Neural crest cell (in vitro differentiated cells): ENCODE data around the gene ACTL7A. TPM values are rescaled to one million over a fixed set of nuclear protein-coding genes. Genes with fewer than 3 reads are reported as not detected.

ENCODE experiments used
- DNase-seq: peaks from one replicate; pipeline ENCODE4 v3.0.0; 2021; ENCODE audit warnings: low read depth, mixed read lengths, low spot score
- H3K27ac Mint-ChIP-seq: one replicate; pipeline ENCODE4 v1.8.0; 2021; ENCODE audit warnings: mild to moderate bottlenecking, mixed read lengths; ENCODE audit not compliant: unreplicated experiment
- H3K27me3 Mint-ChIP-seq: 2 replicates; pipeline ENCODE4 v1.8.0; 2021; ENCODE audit warnings: low read depth, mild to moderate bottlenecking, mixed read lengths
- H3K36me3 Mint-ChIP-seq: 2 replicates; pipeline ENCODE4 v1.8.0; 2021; ENCODE audit warnings: low read depth, mild to moderate bottlenecking, mixed read lengths
- H3K4me1 Mint-ChIP-seq: 2 replicates; pipeline ENCODE4 v1.8.0; 2021; ENCODE audit warnings: mixed read lengths
- H3K4me3 Mint-ChIP-seq: one replicate; pipeline ENCODE4 v1.8.0; 2021; ENCODE audit warnings: mild to moderate bottlenecking, mixed read lengths
- H3K9me3 Mint-ChIP-seq: 2 replicates; pipeline ENCODE4 v1.8.0; 2021; ENCODE audit warnings: mixed read lengths
- total RNA-seq: library from RNA; stranded (reverse); gene quantifications from 2 replicates; pipeline ENCODE4 v1.2.1, GENCODE V29; 2021
- TF ChIP-seq, protein P1 (sequence below): fragments of 200-600 bp; sonication (generic); conservative IDR thresholded peaks from 2 replicates; pipeline ENCODE4 v1.5.0; 2021; ENCODE audit warnings: antibody characterized with exemption, mild to moderate bottlenecking

Gene ACTL7A
- total RNA-seq, 1 donor from 2014 or later, result not detected

DNA sequence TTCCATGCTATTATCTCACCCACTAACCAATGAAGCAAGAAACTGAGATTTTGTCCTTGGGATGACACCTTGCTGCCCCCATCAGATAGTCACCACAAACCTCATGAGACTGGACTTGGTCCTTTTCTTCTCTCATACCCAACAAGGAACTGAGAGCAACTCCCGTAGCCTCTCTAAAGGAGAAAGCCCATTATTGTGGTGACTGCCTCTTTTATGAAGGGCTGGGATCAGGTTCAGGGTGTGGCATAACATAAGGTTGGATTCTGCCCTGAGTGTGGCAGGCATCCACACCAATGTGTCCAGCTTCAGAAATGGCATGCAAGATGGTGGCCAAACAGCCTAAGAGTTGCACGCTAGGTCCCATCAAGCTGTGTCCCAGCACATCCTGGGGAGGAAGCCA, 1.3 kb upstream of the ACTL7A start:
- no peak overlapping the region for H3K27ac Mint-ChIP-seq
- no peaks in the 10 kb centered on the region for H3K4me1 Mint-ChIP-seq
- no peaks in the 10 kb centered on the region for H3K9me3 Mint-ChIP-seq
- no peaks in the 10 kb centered on the region for H3K27me3 Mint-ChIP-seq
- H3K4me3 Mint-ChIP-seq, result no peak overlapping the region
- TF ChIP-seq, protein P1, sequence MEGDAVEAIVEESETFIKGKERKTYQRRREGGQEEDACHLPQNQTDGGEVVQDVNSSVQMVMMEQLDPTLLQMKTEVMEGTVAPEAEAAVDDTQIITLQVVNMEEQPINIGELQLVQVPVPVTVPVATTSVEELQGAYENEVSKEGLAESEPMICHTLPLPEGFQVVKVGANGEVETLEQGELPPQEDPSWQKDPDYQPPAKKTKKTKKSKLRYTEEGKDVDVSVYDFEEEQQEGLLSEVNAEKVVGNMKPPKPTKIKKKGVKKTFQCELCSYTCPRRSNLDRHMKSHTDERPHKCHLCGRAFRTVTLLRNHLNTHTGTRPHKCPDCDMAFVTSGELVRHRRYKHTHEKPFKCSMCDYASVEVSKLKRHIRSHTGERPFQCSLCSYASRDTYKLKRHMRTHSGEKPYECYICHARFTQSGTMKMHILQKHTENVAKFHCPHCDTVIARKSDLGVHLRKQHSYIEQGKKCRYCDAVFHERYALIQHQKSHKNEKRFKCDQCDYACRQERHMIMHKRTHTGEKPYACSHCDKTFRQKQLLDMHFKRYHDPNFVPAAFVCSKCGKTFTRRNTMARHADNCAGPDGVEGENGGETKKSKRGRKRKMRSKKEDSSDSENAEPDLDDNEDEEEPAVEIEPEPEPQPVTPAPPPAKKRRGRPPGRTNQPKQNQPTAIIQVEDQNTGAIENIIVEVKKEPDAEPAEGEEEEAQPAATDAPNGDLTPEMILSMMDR, result no peak
- DNase-seq, result no peak
- peaks cover 2% of the 10 kb centered on the region for H3K36me3 Mint-ChIP-seq

DNA sequence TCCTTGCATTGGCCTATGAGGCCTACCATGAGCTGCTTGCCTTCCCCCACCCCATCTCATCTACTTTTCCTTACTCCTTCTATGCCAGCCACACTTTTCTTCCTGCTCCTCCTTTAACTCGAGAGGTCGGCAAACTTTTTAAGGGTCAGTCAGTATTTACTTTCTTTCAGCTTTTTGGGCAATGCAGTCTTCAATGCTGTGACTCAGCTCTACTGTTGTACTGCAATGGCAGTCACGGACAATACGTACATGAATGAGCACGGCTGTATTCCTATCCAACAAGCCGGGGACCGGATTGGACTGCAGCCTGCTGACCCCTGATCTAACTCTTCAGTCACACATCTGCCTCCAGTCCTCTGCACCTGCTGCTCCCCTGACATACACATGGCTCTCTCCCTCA, 602 bp upstream of the ACTL7A start:
- TF ChIP-seq, protein P1, result no peak
- H3K27ac Mint-ChIP-seq, result peak overlapping the region; percentile 32
- peaks cover 2% of the 10 kb centered on the region for H3K36me3 Mint-ChIP-seq
- no peaks in the 10 kb centered on the region for H3K27me3 Mint-ChIP-seq
- DNase-seq, result no peak
- no peaks in the 10 kb centered on the region for H3K9me3 Mint-ChIP-seq
- H3K4me1 Mint-ChIP-seq, result no peaks in the 10 kb centered on the region
- H3K4me3 Mint-ChIP-seq, result no peak overlapping the region

- peaks cover 11% of the 10 kb centered on the region for H3K36me3 Mint-ChIP-seq
- no peaks in the 10 kb centered on the region for H3K4me1 Mint-ChIP-seq
- H3K9me3 Mint-ChIP-seq, result no peaks in the 10 kb centered on the region
- no peak for DNase-seq
- H3K27me3 Mint-ChIP-seq, result no peaks in the 10 kb centered on the region
- TF ChIP-seq, protein P1, result no peak
- H3K27ac Mint-ChIP-seq, result no peak overlapping the region
- H3K4me3 Mint-ChIP-seq, result no peak overlapping the region
Measured at GRCh38 chr9:108863891-108864290, 1.8 kb downstream of the ACTL7A start.

GRCh38 chr9:108864446-108864845, 2.4 kb downstream of the ACTL7A start:
- Mint-ChIP-seq H3K27ac (no peak overlapping the region), H3K9me3 (no peaks in the 10 kb centered on the region)
- DNase-seq, result no peak

GRCh38 chr9:108865037-108865436, 3.0 kb downstream of the ACTL7A start:
- Mint-ChIP-seq H3K27ac (no peak overlapping the region), H3K27me3 (no peaks in the 10 kb centered on the region), H3K4me1 (no peaks in the 10 kb centered on the region), H3K4me3 (no peak overlapping the region), H3K36me3 (peaks cover 11% of the 10 kb centered on the region), H3K9me3 (no peaks in the 10 kb centered on the region)
- no peak for DNase-seq
- TF ChIP-seq, protein P1, result no peak

More at GRCh38 chr9:108864446-108864845, 2.4 kb downstream of the ACTL7A start:
- TF ChIP-seq, protein P1, result no peak
- Mint-ChIP-seq H3K4me1 (no peaks in the 10 kb centered on the region), H3K36me3 (peaks cover 11% of the 10 kb centered on the region), H3K4me3 (no peak overlapping the region), H3K27me3 (no peaks in the 10 kb centered on the region)

DNA sequence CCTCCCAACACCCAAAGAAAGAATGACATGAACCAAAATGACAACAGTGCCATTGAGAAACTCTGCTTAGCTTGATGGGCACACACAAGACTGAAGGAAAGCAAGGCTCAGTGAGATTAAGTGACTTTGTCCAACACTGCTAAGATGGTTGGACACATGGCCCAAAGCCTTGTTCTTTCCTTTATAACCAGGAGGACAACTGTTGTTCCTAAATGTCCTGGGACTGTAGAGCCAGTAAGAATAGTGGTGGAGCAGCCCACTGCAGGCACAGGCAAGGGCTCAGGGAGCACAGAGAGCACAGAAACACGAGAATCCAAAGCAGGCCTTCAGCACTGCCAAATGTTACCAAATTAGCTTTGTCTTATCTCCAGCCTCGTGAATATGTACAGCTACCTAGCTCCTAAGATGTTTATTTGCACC, 3.9 kb downstream of the ACTL7A start:
- no peaks in the 10 kb centered on the region for H3K27me3 Mint-ChIP-seq
- H3K4me3 Mint-ChIP-seq, result no peak overlapping the region
- H3K36me3 Mint-ChIP-seq, result peaks cover 17% of the 10 kb centered on the region
- H3K9me3 Mint-ChIP-seq, result no peaks in the 10 kb centered on the region
- TF ChIP-seq, protein P1, result no peak
- no peaks in the 10 kb centered on the region for H3K4me1 Mint-ChIP-seq
- no peak overlapping the region for H3K27ac Mint-ChIP-seq
- no peak for DNase-seq
